ENCODE measurements around the gene SUPT20HL1. TPM values are rescaled to one million over a fixed set of nuclear protein-coding genes. Genes with fewer than 3 reads are reported as not detected.
"Not testable (repeated sequence)": the region's sequence is repeated elsewhere in the genome, so short reads cannot be mapped to it uniquely, and the experiment has no call there.

The SUPT20HL1 gene
- total and polyA plus RNA-seq, 2 experiments from 2014 or later = not detected

DNA sequence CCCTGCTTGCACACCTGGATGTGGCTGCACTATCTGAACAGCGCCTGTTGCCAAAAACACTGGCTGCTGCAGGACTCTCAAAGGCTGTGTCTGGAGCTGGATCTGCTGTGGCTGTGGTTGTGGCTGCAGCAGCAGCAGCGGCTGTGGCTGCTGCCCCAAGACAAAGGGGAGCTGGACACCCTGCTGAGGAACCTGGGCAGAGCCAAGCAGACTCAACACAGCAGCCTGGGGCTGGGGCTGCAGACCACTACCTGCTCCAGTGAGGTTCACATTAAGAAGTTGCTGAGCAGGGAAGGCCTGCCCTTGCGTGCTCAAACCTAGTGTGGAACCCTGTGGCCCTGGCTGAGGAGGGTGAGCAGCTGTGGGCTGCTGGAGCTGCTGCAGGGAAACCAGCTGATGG is 49.5 kb upstream of the SUPT20HL1 start:
- H2AFZ ChIP-seq; H3K36me3 ChIP-seq (ENCODE audit: insufficient read depth); H3K27ac ChIP-seq (ENCODE audit: low read depth); H3K27me3 ChIP-seq (ENCODE audit: insufficient read depth); H3K4me3 ChIP-seq; H3K4me1 ChIP-seq (ENCODE audit: insufficient read depth); H3F3A ChIP-seq (replicated peaks; ENCODE audit: low read depth); H3K79me2 ChIP-seq (replicated peaks; ENCODE audit: insufficient read depth); H3K27ac Mint-ChIP-seq; H3K36me3 Mint-ChIP-seq (ENCODE audit: low read depth); H4K20me1 ChIP-seq (replicated peaks; ENCODE audit: insufficient read depth); H3K9me3 Mint-ChIP-seq; H3K4me3 Mint-ChIP-seq; H3K4me1 Mint-ChIP-seq; H3K9me2 ChIP-seq (ENCODE audit: insufficient read depth); H3K27me3 Mint-ChIP-seq (ENCODE audit: insufficient read depth, low read depth, poor library complexity): not testable (repeated sequence)
- ATAC-seq = peak; percentile 90
- peak overlapping the region; percentile 42; the same call in 1 of the 2 replicates for H3K4me2 ChIP-seq
- peak; percentile 29 for DNase-seq (ENCODE audit: low spot score)

GRCh38 chrX:24311507-24312248 is 48.8 kb upstream of the SUPT20HL1 start:
- H3K4me1 Mint-ChIP-seq; H3K79me2 ChIP-seq (replicated peaks; ENCODE audit: insufficient read depth); H3K9me2 ChIP-seq (ENCODE audit: insufficient read depth); H3K27me3 ChIP-seq (ENCODE audit: insufficient read depth); H4K20me1 ChIP-seq (replicated peaks; ENCODE audit: insufficient read depth); H3K4me3 ChIP-seq; H3K36me3 Mint-ChIP-seq (ENCODE audit: low read depth); H3K4me2 ChIP-seq; H3F3A ChIP-seq (replicated peaks; ENCODE audit: low read depth); H3K36me3 ChIP-seq (ENCODE audit: insufficient read depth); H3K27ac ChIP-seq (ENCODE audit: low read depth); H3K4me3 Mint-ChIP-seq; H3K27ac Mint-ChIP-seq; H2AFZ ChIP-seq; H3K4me1 ChIP-seq (ENCODE audit: insufficient read depth); H3K27me3 Mint-ChIP-seq (ENCODE audit: insufficient read depth, low read depth, poor library complexity); H3K9me3 Mint-ChIP-seq: not testable (repeated sequence)
- peak; percentile 14 for DNase-seq (ENCODE audit: low spot score)
- ATAC-seq = peak; percentile 62

GRCh38 chrX:24312249-24312607 is 48.2 kb upstream of the SUPT20HL1 start:
- H3K27me3 ChIP-seq (ENCODE audit: insufficient read depth); H3K4me3 ChIP-seq; H3K4me2 ChIP-seq; ATAC-seq; H3K79me2 ChIP-seq (replicated peaks; ENCODE audit: insufficient read depth); H3K4me3 Mint-ChIP-seq; H2AFZ ChIP-seq; H3K27me3 Mint-ChIP-seq (ENCODE audit: insufficient read depth, low read depth, poor library complexity); H3K27ac Mint-ChIP-seq; H3K27ac ChIP-seq (ENCODE audit: low read depth); H3K36me3 Mint-ChIP-seq (ENCODE audit: low read depth); DNase-seq (ENCODE audit: low spot score); H3K9me2 ChIP-seq (ENCODE audit: insufficient read depth); H3K4me1 ChIP-seq (ENCODE audit: insufficient read depth); H4K20me1 ChIP-seq (replicated peaks; ENCODE audit: insufficient read depth); H3F3A ChIP-seq (replicated peaks; ENCODE audit: low read depth); H3K4me1 Mint-ChIP-seq; H3K9me3 Mint-ChIP-seq; H3K36me3 ChIP-seq (ENCODE audit: insufficient read depth): not testable (repeated sequence)

- Histone ChIP-seq H3K4me1 (ENCODE audit: insufficient read depth) (0 out of 2 replicates have a peak, but pooled peaks cover 3% of the 10 kb centered on the region), H3F3A (replicated peaks; ENCODE audit: low read depth) (no peaks in the 10 kb centered on the region), H4K20me1 (replicated peaks; ENCODE audit: insufficient read depth) (no peaks in the 10 kb centered on the region), H2AFZ (no peak within 1 kb of the TSS), H3K27ac (ENCODE audit: low read depth) (no peak within 1 kb of the TSS), H3K4me2 (no peak within 1 kb of the TSS), H3K36me3 (ENCODE audit: insufficient read depth) (no peaks in the 10 kb centered on the region), H3K9me2 (ENCODE audit: insufficient read depth) (no peaks in the 10 kb centered on the region), H3K79me2 (replicated peaks; ENCODE audit: insufficient read depth) (no peaks in the 10 kb centered on the region), H3K27me3 (ENCODE audit: insufficient read depth) (no peaks in the 10 kb centered on the region), H3K4me3 (no peak within 1 kb of the TSS)
- no peak for ATAC-seq
- Mint-ChIP-seq H3K27me3 (ENCODE audit: insufficient read depth, low read depth, poor library complexity) (peaks cover 5% of the 10 kb centered on the region), H3K9me3 (no peaks in the 10 kb centered on the region), H3K4me3 (no peak within 1 kb of the TSS), H3K36me3 (ENCODE audit: low read depth) (no peaks in the 10 kb centered on the region), H3K27ac (no peak within 1 kb of the TSS), H3K4me1 (peaks cover 6% of the 10 kb centered on the region)
- no peak for DNase-seq (ENCODE audit: low spot score)
- TF ChIP-seq, protein P1, sequence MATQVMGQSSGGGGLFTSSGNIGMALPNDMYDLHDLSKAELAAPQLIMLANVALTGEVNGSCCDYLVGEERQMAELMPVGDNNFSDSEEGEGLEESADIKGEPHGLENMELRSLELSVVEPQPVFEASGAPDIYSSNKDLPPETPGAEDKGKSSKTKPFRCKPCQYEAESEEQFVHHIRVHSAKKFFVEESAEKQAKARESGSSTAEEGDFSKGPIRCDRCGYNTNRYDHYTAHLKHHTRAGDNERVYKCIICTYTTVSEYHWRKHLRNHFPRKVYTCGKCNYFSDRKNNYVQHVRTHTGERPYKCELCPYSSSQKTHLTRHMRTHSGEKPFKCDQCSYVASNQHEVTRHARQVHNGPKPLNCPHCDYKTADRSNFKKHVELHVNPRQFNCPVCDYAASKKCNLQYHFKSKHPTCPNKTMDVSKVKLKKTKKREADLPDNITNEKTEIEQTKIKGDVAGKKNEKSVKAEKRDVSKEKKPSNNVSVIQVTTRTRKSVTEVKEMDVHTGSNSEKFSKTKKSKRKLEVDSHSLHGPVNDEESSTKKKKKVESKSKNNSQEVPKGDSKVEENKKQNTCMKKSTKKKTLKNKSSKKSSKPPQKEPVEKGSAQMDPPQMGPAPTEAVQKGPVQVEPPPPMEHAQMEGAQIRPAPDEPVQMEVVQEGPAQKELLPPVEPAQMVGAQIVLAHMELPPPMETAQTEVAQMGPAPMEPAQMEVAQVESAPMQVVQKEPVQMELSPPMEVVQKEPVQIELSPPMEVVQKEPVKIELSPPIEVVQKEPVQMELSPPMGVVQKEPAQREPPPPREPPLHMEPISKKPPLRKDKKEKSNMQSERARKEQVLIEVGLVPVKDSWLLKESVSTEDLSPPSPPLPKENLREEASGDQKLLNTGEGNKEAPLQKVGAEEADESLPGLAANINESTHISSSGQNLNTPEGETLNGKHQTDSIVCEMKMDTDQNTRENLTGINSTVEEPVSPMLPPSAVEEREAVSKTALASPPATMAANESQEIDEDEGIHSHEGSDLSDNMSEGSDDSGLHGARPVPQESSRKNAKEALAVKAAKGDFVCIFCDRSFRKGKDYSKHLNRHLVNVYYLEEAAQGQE (IDR thresholded peaks at IDR 0.05; ENCODE audit: unreplicated experiment) = no peak
- TF ChIP-seq JUNB (IDR thresholded peaks at IDR 0.05; ENCODE audit: unreplicated experiment) = no peak
- TF ChIP-seq ZNF331 (CRISPR knock-in tag; IDR thresholded peaks at IDR 0.05; ENCODE audit: low read depth) = no peak
- TF ChIP-seq EZH2phosphoT487 (IDR thresholded peaks at IDR 0.05; ENCODE audit: unreplicated experiment) = no peak
- no peak for TF ChIP-seq EZH2 (IDR thresholded peaks at IDR 0.05; ENCODE audit: low read depth, unreplicated experiment)
- no peak for TF ChIP-seq CTCF (conservative IDR thresholded peaks at IDR 0.05; ENCODE audit: low read depth in 2 of 2)
- TF ChIP-seq NANOG (IDR thresholded peaks at IDR 0.05; ENCODE audit: borderline replicate concordance) = no peak
Measured at GRCh38 chrX:24314019-24314635, 46.3 kb upstream of the SUPT20HL1 start, which contains the start of gene SUPT20HL2. Gene SUPT20HL2 (minus strand): TSS chrX:24314069. CDS start chrX:24313315, 754 bp downstream.

Measured in GM23338 (cell line).